H9 (cell line): ENCODE results near the gene ADGRL3. TPM values are rescaled to one million over a fixed set of nuclear protein-coding genes. Genes with fewer than 3 reads are reported as not detected.

Experiments
- DNase-seq: peaks from one replicate; pipeline ENCODE4 v3.0.0-alpha.2; 2017
- H2AFZ ChIP-seq: one replicate; pipeline ENCODE4 v1.6.1; 2013; ENCODE audit warnings: mild to moderate bottlenecking, low read length, control low read depth, moderate library complexity
- H2AK5ac ChIP-seq: 2 replicates; pipeline ENCODE4 v1.6.1; 2013; ENCODE audit warnings: low read length, control low read depth, mixed read lengths; ENCODE audit not compliant: insufficient read length
- H2BK120ac ChIP-seq: one replicate; pipeline ENCODE4 v1.6.1; 2013; ENCODE audit warnings: low read depth, mild to moderate bottlenecking, low read length, control low read depth, inconsistent platforms; ENCODE audit not compliant: poor library complexity, severe bottlenecking
- H2BK12ac ChIP-seq: 2 replicates; pipeline ENCODE4 v1.6.1; 2013; ENCODE audit warnings: low read length, control low read depth, mixed read lengths, low read depth; ENCODE audit not compliant: insufficient read length
- H2BK15ac ChIP-seq: 2 replicates; pipeline ENCODE4 v1.6.1; 2013; ENCODE audit warnings: low read depth, low read length, control low read depth
- H2BK20ac ChIP-seq: one replicate; pipeline ENCODE4 v1.6.1; 2013; ENCODE audit warnings: low read depth, mild to moderate bottlenecking, low read length, control low read depth, inconsistent platforms; ENCODE audit not compliant: poor library complexity, severe bottlenecking
- H2BK5ac ChIP-seq: 2 replicates; pipeline ENCODE4 v1.6.1; 2013; ENCODE audit warnings: low read length, control low read depth, mixed read lengths; ENCODE audit not compliant: insufficient read length
- H3K14ac ChIP-seq: 2 replicates; pipeline ENCODE4 v1.6.1; 2013; ENCODE audit warnings: low read length, control low read depth; ENCODE audit not compliant: insufficient read depth
- H3K18ac ChIP-seq: 2 replicates; pipeline ENCODE4 v1.6.1; 2013; ENCODE audit warnings: low read depth, mild to moderate bottlenecking, mixed read lengths, low read length, control low read depth; ENCODE audit not compliant: insufficient read length
- H3K23ac ChIP-seq: 2 replicates; pipeline ENCODE4 v1.6.1; 2013; ENCODE audit warnings: low read length, control low read depth, mixed read lengths, low read depth; ENCODE audit not compliant: insufficient read length
- H3K23me2 ChIP-seq: 2 replicates; pipeline ENCODE4 v1.6.1; 2013; ENCODE audit warnings: low read depth, mild to moderate bottlenecking, mixed read lengths, low read length, control low read depth; ENCODE audit not compliant: insufficient read length, poor library complexity, severe bottlenecking
- H3K27ac ChIP-seq: 2 replicates; pipeline ENCODE4 v1.5.1; 2013; ENCODE audit warnings: low read length, control low read depth, mixed read lengths, low read depth; ENCODE audit not compliant: insufficient read length
- H3K27me3 ChIP-seq: 2 replicates; pipeline ENCODE4 v1.6.1; 2013; ENCODE audit warnings: low read length, control low read depth, inconsistent platforms; ENCODE audit not compliant: insufficient read depth
- H3K4ac ChIP-seq: 2 replicates; pipeline ENCODE4 v1.6.1; 2013; ENCODE audit warnings: low read depth, mild to moderate bottlenecking, control low read depth, inconsistent platforms, low read length, moderate library complexity
- H3K4me1 ChIP-seq: 2 replicates; pipeline ENCODE4 v1.6.1; 2013; ENCODE audit warnings: low read length, control low read depth, inconsistent platforms; ENCODE audit not compliant: insufficient read depth
- H3K4me2 ChIP-seq: 2 replicates; pipeline ENCODE4 v1.6.1; 2013; ENCODE audit warnings: low read length, control low read depth, mixed read lengths; ENCODE audit not compliant: insufficient read length, insufficient read depth
- H3K56ac ChIP-seq: 2 replicates; pipeline ENCODE4 v1.6.1; 2013; ENCODE audit warnings: low read depth, mild to moderate bottlenecking, mixed read lengths, low read length, control low read depth; ENCODE audit not compliant: insufficient read length
- H3K79me1 ChIP-seq: 2 replicates; pipeline ENCODE4 v1.6.1; 2013; ENCODE audit warnings: low read depth, mild to moderate bottlenecking, moderate library complexity, low read length, control low read depth, inconsistent platforms; ENCODE audit not compliant: insufficient read depth, poor library complexity, severe bottlenecking
- H3K79me2 ChIP-seq: 2 replicates; pipeline ENCODE4 v1.6.1; 2013; ENCODE audit warnings: low read length, control low read depth, inconsistent platforms; ENCODE audit not compliant: insufficient read depth
- H3K9ac ChIP-seq: 2 replicates; pipeline ENCODE4 v1.6.1; 2013; ENCODE audit warnings: low read length, control low read depth, mixed read lengths; ENCODE audit not compliant: insufficient read length; ENCODE audit errors: extremely low read depth
- H3K9me3 ChIP-seq: one replicate; pipeline ENCODE4 v1.6.1; 2013; ENCODE audit warnings: low read depth, low read length, inconsistent platforms; ENCODE audit not compliant: control insufficient read depth
- H3T11ph ChIP-seq: one replicate; pipeline ENCODE4 v1.6.1; 2013; ENCODE audit warnings: mild to moderate bottlenecking, low read length, control low read depth, inconsistent platforms
- H4K20me1 ChIP-seq: one replicate; pipeline ENCODE4 v1.6.1; 2013; ENCODE audit not compliant: control insufficient read depth, insufficient read length, insufficient read depth
- H4K5ac ChIP-seq: 2 replicates; pipeline ENCODE4 v1.6.1; 2013; ENCODE audit warnings: low read depth, mild to moderate bottlenecking, mixed read lengths, low read length, control low read depth; ENCODE audit not compliant: insufficient read length
- H4K8ac ChIP-seq: replicated peaks from 2 replicates; pipeline ENCODE4 v1.6.1; 2013; ENCODE audit warnings: low read length, control low read depth, mixed read lengths, low read depth; ENCODE audit not compliant: insufficient read length
- H4K91ac ChIP-seq: 2 replicates; pipeline ENCODE4 v1.6.1; 2013; ENCODE audit warnings: low read depth, mild to moderate bottlenecking, moderate library complexity, mixed read lengths, low read length, control low read depth; ENCODE audit not compliant: insufficient read length
- H3K27ac Mint-ChIP-seq, 3 experiments: 2 replicates in 2 of 3; 3 replicates in 1 of 3; pipeline ENCODE4 v1.8.0; 2020 to 2021; ENCODE audit warnings: mixed read lengths in 3 of 3, mild to moderate bottlenecking in 1 of 3, moderate library complexity in 1 of 3
- H3K27me3 Mint-ChIP-seq: 2 replicates; pipeline ENCODE4 v1.8.0; 2021; ENCODE audit warnings: low read depth, mild to moderate bottlenecking, moderate library complexity, mixed read lengths
- H3K36me3 Mint-ChIP-seq, 3 experiments: 2 replicates in 2 of 3; 3 replicates in 1 of 3; pipeline ENCODE4 v1.8.0; 2020 to 2021; ENCODE audit warnings: low read depth in 3 of 3, mixed read lengths in 3 of 3; ENCODE audit not compliant: insufficient read depth in 1 of 3
- H3K4me1 Mint-ChIP-seq, 2 experiments: 2 replicates each; pipeline ENCODE4 v1.8.0; 2020; ENCODE audit warnings: mixed read lengths in 2 of 2
- H3K4me3 Mint-ChIP-seq, 2 experiments: 2 replicates in 1 of 2; 3 replicates in 1 of 2; pipeline ENCODE4 v1.8.0; 2020 to 2021; ENCODE audit warnings: mild to moderate bottlenecking in 2 of 2, mixed read lengths in 2 of 2, moderate library complexity in 1 of 2
- H3K9me3 Mint-ChIP-seq, 2 experiments: 2 replicates in 1 of 2; 3 replicates in 1 of 2; pipeline ENCODE4 v1.8.0; 2020; ENCODE audit warnings: mild to moderate bottlenecking in 2 of 2, mixed read lengths in 2 of 2, moderate library complexity in 1 of 2
- WGBS: extraction: QIAGEN DNeasy Blood & Tissue Kit; methylation state at CpG from one replicate; pipeline ENCODE4 v1.1.7; 2013; ENCODE audit warnings: missing lambda C conversion rate, low lambda C conversion rate, mixed read lengths; ENCODE audit not compliant: insufficient read length; ENCODE audit errors: extremely low coverage; 5-methylcytosine and 5-hydroxymethylcytosine counted together
- total RNA-seq: library from RNA; stranded (reverse); gene quantifications from 2 replicates; pipeline ENCODE4 v1.2.1, GENCODE V29; 2021
- TF ChIP-seq, protein P1 (sequence below): fragments of 200-600 bp; sonication (generic); conservative IDR thresholded peaks from 3 replicates; pipeline ENCODE4 v1.8.0; 2021; ENCODE audit warnings: antibody characterized with exemption, mild to moderate bottlenecking

Gene ADGRL3
- total RNA-seq, 1 experiment from 2014 or later = 5.9 TPM

DNA sequence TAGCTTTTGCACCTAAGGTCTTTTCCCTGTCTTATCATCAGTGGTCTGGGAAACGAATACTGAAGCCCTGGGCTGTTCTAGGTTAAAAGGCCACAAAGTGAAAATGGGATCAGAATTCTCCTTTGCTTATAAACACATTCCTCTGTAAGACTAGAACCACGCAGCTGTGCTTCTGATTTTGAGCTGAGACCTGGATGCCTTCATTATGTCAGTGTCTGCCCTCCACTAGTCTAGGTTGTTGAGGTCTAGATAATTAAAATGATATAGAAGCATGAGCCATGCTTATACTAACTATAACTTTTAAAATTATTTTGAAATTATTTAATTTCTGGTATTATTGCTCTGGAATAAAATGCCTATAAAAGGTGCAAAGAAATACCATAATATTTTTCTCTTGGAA lies 403.9 kb downstream of the ADGRL3 start:
- Histone ChIP-seq H3K4me1 (no peaks in the 10 kb centered on the region), H3K27ac (no peak overlapping the region), H2BK15ac (no peak overlapping the region), H4K8ac (no peak overlapping the region), H3K4me2 (no peak overlapping the region), H2BK120ac (no peak overlapping the region), H2BK12ac (no peak overlapping the region), H3K79me1 (no peaks in the 10 kb centered on the region), H4K20me1 (no peaks in the 10 kb centered on the region), H3K23ac (no peak overlapping the region), H4K91ac (no peak overlapping the region), H3K9ac (no peak overlapping the region), H3K4ac (no peak overlapping the region), H3K9me3 (no peaks in the 10 kb centered on the region), H2AK5ac (no peak overlapping the region), H4K5ac (no peak overlapping the region), H3K23me2 (no peaks in the 10 kb centered on the region), H2AFZ (no peak overlapping the region), H3T11ph (no peak overlapping the region), H3K14ac (no peak overlapping the region), H3K56ac (no peak overlapping the region), H2BK20ac (no peak overlapping the region), H2BK5ac (no peak overlapping the region), H3K79me2 (no peaks in the 10 kb centered on the region), H3K18ac (no peak overlapping the region), H3K27me3 (no peaks in the 10 kb centered on the region)
- DNase-seq = no peak
- Mint-ChIP-seq H3K36me3 (peaks cover 2 to 7% (median 3%) of the 10 kb centered on the region in 3 experiments; a peak in 4 of 7 replicates), H3K4me3 (no peak overlapping the region), H3K27me3 (no peaks in the 10 kb centered on the region), H3K27ac (no peak overlapping the region), H3K4me1 (peaks cover 8 to 13% of the 10 kb centered on the region in 2 experiments), H3K9me3 (no peaks in the 10 kb centered on the region; a peak in 2 of 5 replicates)
- TF ChIP-seq, protein P1, sequence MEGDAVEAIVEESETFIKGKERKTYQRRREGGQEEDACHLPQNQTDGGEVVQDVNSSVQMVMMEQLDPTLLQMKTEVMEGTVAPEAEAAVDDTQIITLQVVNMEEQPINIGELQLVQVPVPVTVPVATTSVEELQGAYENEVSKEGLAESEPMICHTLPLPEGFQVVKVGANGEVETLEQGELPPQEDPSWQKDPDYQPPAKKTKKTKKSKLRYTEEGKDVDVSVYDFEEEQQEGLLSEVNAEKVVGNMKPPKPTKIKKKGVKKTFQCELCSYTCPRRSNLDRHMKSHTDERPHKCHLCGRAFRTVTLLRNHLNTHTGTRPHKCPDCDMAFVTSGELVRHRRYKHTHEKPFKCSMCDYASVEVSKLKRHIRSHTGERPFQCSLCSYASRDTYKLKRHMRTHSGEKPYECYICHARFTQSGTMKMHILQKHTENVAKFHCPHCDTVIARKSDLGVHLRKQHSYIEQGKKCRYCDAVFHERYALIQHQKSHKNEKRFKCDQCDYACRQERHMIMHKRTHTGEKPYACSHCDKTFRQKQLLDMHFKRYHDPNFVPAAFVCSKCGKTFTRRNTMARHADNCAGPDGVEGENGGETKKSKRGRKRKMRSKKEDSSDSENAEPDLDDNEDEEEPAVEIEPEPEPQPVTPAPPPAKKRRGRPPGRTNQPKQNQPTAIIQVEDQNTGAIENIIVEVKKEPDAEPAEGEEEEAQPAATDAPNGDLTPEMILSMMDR = no peak
- no CpG with 5 or more reads among the region's 2 CpGs for WGBS
